RPMI8226 (cell line): ENCODE results near the gene RYR1.

Experiments
- DNase-seq: peaks from one replicate; pipeline ENCODE4 v3.0.0-alpha.2; 2015

Gene RYR1

GRCh38 chr19:38433268-38433733, at the start of gene RYR1:
Gene RYR1, plus strand, starts transcription at chr19:38433691. Its CDS starts 139 bp downstream, at chr19:38433830.
- peak; percentile 75 for DNase-seq

DNA sequence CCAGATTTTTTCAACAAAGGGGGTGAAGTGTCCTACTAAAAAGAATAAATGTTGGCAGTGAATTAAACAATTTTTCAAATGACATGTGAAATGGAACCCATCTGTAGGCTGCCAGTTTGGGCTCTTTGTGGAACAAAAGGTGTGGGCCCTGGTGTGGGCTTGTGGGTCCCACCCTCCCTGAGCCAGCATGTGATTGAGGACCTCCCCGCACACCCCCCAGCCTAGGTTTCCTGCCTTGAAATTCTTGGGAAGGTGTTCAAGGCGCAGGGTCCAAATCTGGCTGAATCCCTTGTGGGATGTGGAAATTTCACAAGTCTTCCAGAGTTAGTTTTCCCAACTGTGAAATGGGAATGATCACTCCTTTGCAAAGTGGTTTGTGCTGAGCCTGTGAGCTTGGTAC, 49.7 kb upstream of the RYR1 start:
- no peak for DNase-seq

DNA sequence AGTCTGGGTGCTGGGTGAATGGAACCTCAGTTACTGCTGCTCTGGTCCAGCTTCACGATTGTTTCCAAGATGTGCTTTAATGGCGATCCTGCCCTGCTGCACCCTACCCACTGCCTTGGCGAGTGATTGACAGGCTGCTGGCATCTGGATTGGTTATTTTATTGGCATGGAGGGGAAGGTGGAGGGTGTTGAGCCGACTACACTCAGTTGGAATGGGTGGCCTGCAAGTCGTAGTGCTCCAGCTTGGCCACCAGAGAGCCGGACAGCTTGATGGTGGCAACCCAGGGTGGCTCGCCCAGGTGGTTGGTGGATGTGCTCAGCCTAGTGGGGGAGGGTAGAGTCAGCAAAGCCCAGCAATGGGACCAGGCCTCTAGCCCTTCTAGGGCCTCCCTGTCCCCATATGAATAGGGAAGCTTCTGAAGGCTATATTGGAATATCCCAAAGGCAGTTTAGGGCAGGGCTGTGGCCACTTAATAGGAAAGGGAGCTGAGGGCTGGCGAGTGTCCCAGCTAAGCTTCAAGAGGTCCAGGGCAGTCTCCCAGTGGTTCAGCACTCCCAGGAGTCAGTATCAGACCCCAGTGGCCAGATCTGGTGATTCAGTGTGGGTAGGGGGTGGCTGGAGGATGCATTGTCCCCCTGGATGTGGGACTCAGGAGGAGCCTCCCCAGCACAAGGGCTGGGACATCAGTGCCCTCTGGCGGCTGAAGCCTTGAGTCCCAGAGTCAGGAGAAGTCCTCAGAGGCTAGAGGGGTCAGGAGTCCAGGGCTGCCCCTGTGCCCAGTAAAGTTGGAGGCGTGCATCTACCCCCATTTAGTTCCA, 49.1 kb upstream of the RYR1 start:
- DNase-seq, result no peak

GRCh38 chr19:38385057-38385803, 48.3 kb upstream of the RYR1 start:
- DNase-seq, result no peak

DNA sequence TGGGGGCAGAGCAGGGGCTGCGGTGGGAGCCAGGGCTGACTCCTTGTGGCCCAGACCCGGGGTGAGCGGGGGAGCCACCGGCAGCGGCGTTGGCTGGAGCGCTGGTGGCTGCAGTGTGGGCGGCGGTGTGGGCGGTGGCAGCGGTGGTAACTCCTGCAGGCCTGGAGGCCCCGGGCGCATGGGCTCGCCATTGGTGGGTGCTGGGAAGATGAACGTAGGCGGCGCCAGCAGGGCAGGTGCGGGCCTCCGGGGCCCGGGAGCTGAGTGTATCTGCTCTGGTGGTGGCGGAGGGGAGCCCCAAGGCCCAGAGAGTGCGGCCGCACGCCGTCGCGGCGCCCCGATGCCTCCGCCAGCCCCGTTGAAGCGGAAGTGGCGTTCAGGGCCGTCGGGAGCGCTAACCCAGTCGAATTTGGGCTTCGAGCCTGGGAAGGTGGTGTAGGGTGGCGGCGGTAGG, 47.7 kb upstream of the RYR1 start:
- no peak for DNase-seq

- DNase-seq, result no peak
These were observed 47.1 kb upstream of the RYR1 start for GRCh38 chr19:38386300-38386970.

DNA sequence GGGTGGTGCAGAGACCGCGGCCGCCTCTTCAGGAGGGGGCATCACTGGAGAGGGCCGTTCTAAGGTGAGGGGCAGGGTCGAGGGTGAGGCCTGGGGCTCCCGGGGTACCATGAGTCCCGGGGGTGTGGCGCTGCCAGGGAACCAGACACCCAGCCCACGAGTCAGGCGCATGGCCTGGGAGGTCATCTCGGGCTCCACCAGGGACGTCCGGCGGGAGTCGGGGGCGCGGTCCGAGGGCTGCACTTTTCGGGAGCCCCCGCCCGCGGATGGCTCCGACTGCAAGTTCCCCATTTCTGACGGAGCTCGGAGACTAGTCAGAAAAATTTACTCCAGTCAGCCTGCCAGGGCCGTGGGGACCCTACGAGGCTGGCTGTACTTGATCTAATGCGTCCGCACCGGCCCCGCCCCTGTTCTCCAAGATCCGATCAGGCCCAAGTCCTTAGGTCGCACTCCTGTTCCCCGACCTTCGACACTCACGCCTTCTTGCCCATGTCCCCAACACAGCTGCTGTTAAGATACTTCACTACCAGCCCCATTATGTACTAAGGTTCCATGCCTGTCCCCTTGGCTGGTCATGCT, 46.4 kb upstream of the RYR1 start:
- DNase-seq, result no peak

- peak; percentile 68 for DNase-seq
These were observed 45.7 kb upstream of the RYR1 start, which contains the start of gene GGN for GRCh38 chr19:38387550-38388348. Gene GGN, minus strand, starts transcription at chr19:38388034. Its CDS starts 773 bp downstream, at chr19:38387261.

DNA sequence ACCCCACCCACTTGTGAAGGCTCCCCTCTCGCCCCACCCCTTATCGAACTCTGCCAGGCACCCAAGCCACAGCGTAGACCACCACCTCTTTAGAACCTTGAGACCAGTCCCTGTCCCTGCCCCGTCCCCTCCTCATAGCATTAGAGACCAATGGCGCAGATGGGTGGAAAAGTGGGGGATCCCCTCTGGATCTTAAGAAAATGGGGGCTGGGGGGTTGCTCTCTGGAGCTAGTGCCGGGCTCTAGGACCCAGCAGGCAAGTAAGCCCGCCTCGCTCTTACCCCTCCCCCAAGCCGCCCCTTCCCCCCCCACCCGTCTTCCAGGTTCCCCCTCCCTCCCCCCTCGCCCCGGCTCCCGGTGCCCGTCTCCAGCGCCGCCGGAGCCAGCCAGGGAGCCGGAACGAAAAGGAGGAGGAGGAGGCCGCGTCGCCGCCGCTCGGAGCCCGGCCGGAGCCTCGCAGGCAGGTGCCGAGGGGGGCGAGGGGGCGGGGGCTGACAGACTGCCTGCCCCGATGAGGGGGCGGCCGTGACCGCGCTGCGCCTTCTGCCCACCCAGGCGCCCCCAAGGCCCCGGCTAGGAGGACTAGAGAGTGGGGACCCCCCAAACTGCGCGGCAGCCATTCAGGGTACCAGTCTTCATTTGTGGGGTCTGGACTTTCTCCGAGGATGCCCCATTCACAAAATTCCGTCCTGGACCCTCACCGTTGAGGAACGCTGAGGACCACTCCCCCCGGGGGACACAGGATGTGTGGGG, 45.0 kb upstream of the RYR1 start, which contains the start of gene SPRED3:
SPRED3 (plus strand) TSS at position 349 of the 752 bp plus-strand sequence. CDS start 1,606 bp downstream, outside the sequence.
- no peak for DNase-seq

DNA sequence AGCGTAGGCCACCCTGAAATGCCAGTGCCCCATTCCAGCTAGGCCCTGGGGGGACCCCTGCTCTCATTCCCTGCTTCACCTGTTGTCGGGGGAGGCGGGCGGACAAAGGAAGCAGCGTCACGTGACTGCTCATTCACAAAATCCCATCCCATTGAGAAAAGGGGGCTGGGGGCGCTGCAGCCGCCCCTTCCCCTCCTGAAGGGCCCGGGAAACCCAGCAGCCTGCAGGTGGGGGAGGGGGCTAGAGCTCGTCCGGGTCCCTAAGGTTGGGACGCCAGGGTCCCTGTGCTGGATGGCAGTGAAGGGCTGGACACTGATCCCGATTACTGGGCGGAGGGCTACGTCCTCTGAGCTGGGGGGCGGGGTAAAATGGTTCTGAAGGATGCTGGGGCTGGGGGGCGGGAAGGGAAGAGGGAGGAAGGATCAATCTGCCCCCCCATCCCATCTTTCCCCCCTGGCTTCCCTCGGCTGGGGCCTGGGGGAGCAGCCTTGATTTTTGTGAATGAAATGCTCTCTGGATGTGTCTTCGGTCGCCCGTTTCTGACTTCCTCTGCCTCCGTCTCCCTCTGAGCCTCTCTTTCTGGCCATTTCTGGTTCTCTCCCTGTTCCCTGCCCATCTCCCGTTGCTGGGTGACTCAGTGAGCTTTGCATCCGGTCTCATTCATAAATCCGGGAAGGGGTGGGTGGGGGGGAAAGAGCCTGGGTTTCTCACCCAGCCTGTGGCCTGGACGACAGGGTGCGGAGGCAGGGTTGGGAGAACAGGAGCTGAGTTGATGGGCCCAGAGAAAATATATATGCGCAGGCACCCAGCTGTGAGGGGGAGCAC, 44.2 kb upstream of the RYR1 start:
- DNase-seq, result no peak

DNA sequence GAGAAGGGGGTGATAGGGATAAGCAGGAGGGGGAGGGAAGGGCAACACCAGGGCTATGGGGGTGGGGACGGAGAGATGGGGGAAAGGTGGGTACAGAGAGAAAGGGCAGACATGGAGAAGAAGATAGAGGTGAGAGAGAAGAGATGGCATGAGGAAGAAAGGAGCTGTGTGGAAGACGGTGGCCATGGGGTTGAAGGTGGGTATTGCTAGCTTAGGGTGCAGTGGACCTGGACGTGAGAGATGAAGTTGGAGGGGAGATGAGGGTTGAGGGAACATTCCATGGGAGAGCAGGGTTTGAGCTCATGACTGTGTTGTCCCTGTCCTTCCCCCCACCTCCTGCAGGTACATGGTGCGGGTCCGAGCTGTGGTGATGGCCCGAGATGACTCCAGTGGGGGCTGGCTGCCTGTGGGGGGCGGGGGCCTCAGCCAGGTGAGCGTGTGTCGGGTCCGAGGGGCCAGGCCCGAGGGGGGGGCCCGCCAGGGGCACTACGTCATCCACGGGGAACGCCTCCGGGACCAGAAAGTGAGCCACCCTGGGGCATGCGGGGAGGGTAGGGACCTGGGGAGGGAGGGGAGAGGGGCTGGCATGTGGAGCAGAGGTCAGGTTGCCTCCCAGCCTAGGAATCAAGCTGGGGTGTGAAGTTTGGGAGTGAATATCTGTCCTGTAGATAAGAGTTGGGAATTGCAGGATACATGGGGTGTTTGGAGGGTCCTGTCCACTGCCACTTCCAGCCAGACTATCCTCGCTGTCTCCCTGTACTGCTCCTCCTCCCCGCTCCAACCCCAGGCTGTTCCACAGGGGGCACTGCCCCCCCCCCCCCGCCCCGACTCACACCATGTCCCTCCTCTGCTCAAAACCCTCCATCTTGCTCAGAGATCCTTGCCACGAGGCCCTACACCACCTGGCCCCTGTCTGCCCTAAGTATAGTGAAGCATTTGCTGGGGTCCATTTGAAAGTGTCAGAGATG, 43.2 kb upstream of the RYR1 start:
- DNase-seq, result no peak

- DNase-seq, result no peak
These were observed 41.5 kb upstream of the RYR1 start for GRCh38 chr19:38391911-38392464.

DNA sequence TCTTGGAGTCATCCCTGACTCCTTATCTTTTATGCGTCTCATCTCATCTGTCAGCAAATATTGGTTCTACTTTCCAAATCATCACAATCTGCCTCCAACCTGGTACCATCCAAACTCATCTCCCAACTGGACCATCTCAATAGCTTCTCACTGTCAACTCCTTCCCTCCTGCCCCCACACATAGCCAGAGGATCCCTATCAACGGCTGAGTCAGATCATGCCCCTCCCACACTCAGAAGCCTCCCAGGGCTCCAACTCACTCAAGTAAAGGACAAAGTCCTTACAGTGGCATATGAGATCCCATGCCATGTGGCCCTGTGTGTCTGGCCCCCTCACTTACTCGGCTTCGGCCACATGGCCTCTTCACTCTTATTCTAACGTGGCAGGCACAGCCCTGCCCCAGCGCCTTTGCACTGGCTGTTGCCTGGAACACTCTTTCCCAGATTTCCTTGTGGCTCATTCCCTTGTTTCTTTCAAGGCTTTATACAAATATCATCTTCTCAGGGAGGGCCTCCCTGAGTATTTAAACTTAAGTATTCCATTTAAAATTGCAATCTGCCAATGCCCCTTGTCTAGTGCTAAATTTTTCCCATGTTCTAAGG, 40.7 kb upstream of the RYR1 start:
- no peak for DNase-seq

GRCh38 chr19:38394488-38394887, 39.0 kb upstream of the RYR1 start:
- DNase-seq, result peak; percentile 17

GRCh38 chr19:38395381-38396114, 37.9 kb upstream of the RYR1 start:
- DNase-seq, result no peak

- DNase-seq, result no peak
These were observed 34.4 kb upstream of the RYR1 start for GRCh38 chr19:38399081-38399480.

DNA sequence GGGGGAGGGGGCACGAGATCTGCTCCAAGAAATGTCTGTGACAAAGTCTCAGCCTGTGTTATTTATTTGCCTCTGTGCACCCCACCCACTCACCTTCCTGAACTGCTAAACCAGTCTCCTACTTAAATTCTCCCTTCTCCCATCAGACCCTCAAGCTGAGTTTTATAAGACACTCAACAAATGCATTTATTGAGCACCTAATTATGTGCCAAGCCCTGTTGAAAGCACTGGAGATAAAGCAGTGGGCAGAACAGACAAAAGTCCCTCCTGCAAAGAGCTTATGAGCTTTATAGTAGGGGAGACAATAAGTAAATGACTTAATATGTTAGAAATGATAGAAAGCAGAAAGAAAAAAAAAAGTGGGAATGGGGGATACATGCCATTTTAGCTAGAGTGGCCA, 34.0 kb upstream of the RYR1 start:
- DNase-seq, result no peak
